Stimulated activated naive CD8-positive, alpha-beta T cell treated with anti-CD3 and anti-CD28 coated beads, Interleukin-15, Interleukin-2, amounts not matched to agents 100 ng/mL and 50 ng/mL, for 24 hours (primary cell): ENCODE data around the gene IL10RA.
"Not testable (repeated sequence)": the region's sequence is repeated elsewhere in the genome, so short reads cannot be mapped to it uniquely, and the experiment has no call there.

Experiments used
- H3K27ac Mint-ChIP-seq: one replicate; pipeline ENCODE4 v1.8.0; 2021; ENCODE audit warnings: mild to moderate bottlenecking, mixed read lengths
- H3K27me3 Mint-ChIP-seq: one replicate; pipeline ENCODE4 v1.8.0; 2021; ENCODE audit warnings: mixed read lengths
- H3K36me3 Mint-ChIP-seq: one replicate; pipeline ENCODE4 v1.8.0; 2021; ENCODE audit warnings: low read depth, mixed read lengths
- H3K4me1 Mint-ChIP-seq: one replicate; pipeline ENCODE4 v1.8.0; 2021; ENCODE audit warnings: low read depth, mixed read lengths
- H3K4me3 Mint-ChIP-seq: one replicate; pipeline ENCODE4 v1.8.0; 2021; ENCODE audit warnings: mild to moderate bottlenecking, mixed read lengths
- H3K9me3 Mint-ChIP-seq: one replicate; pipeline ENCODE4 v1.8.0; 2021; ENCODE audit warnings: mixed read lengths

IL10RA gene

DNA sequence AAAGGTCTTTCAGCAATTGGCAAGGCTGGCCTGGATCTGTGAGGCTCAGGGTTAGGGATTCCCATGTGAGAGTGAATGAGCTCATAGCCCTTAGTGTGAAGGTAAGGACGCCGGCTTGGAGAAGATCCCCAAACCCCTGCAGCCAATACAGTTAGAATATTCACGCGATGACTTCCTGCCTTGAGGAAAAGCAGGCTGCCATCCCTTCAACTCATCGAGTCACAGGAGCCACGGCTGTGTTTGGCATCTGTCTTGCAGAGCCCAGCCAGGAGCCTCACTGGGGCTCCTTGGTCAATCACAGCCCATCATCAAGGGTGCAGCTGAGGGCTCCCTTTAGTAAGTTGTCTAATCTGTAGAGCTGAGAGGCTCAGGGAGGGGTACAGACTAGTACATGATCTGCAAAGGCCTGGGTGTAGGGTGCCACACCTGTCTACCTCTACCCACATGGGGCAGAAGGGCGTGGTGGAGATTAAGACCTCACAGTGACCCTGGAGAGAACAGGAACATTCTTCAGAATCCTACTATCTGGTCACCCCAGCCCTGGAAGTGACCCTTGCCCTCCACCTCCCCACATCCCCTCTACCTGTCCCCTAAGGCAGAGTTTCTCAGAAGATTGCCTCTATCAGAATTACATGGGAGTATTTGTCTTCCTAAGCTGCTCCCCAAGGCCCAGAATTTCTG, 18.5 kb downstream of the IL10RA start:
- peak overlapping the region; percentile 98 for H3K27ac Mint-ChIP-seq
- H3K36me3 Mint-ChIP-seq, result peaks cover 19% of the 10 kb centered on the region
- H3K4me1 Mint-ChIP-seq, result peaks cover 100% of the 10 kb centered on the region
- H3K4me3 Mint-ChIP-seq, result no peak overlapping the region
- H3K27me3 Mint-ChIP-seq, result no peaks in the 10 kb centered on the region
- peaks cover 9% of the 10 kb centered on the region for H3K9me3 Mint-ChIP-seq

DNA sequence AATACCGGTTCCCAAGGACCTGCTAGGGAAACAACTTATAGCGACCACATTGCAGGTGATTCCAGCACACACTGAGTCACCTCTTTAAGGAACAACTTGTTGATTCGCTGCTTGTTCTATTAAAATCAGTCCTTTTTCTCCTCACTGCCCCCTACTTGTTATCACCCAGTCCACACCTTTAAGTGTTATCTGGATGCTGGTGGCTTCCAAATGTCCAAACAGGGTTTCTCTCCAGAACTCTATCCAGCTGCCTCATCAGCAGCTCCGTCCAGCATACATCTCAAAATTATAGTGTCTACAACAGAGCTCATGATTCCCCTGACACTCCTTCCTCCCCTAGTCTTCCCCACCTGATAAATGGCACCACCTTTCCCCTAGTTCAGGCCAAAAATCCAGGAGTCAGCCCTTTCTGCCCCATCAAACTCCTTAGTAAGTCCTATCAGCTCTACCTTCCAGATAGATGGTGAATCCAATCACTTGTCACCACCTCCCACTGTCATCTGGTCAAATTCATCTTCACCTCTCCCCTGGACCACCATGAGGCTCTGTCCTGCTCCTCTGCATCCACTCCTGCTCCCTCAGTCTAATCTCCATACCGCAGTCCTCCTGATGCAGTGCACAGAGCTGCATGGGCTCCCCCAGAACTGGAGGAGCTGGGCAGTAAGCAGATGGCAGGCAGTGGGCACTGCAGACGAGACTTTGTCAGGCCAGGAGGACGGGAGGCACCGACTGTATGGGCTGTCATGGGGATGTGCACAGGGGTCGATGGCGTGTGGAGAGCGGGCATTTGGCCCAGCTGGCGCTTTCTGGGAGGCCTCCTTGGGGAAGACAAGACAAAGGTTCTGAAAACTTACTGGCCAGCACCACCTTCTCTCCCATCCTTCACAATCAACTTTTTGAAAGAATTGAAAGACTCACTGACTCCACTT, 19.3 kb downstream of the IL10RA start:
- H3K9me3 Mint-ChIP-seq, result peaks cover 9% of the 10 kb centered on the region
- peaks cover 11% of the 10 kb centered on the region for H3K36me3 Mint-ChIP-seq
- H3K27me3 Mint-ChIP-seq, result no peaks in the 10 kb centered on the region
- peaks cover 100% of the 10 kb centered on the region for H3K4me1 Mint-ChIP-seq
- H3K27ac Mint-ChIP-seq, result peak overlapping the region; percentile 16
- H3K4me3 Mint-ChIP-seq, result no peak overlapping the region

DNA sequence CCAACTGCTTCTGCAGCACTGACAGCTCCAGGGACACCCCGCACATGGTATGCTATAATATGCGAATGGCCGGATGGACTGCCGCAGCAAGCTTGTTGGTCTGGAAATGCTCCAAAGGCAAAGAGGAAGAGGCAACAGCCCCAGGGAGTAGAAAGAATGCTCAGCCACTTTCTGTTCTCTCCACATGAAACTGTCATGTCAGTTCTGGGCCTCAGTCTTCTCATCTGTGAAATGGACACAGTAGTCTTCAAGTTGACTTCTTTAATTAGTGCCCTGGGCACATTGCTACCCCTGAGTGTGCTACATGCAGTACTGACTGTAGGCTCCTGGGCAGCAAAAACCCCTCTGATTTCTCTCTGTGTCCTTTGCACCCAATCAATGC, 19.9 kb downstream of the IL10RA start:
- peak overlapping the region; percentile 16 for H3K27ac Mint-ChIP-seq
- no peaks in the 10 kb centered on the region for H3K27me3 Mint-ChIP-seq
- H3K4me3 Mint-ChIP-seq, result no peak overlapping the region
- peaks cover 10% of the 10 kb centered on the region for H3K36me3 Mint-ChIP-seq
- peaks cover 100% of the 10 kb centered on the region for H3K4me1 Mint-ChIP-seq
- peaks cover 9% of the 10 kb centered on the region for H3K9me3 Mint-ChIP-seq

DNA sequence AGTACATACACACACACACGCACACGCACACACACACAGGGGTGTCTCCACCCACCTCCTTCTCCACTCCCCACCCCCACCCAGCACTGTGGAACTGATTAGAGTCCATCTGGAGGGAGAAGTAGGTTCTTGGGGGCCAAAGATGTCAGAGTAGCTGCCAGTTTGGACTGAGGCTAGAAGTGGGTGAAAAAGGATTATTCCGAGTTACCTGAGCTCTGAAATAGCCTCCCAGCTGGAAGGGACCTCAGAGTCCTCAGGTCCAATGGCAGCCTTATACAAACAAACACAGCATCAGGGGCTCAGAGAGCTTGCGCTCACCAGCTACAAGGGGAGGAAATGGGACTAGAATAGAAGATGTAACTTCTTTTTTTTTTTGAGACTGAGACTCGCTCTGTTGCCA, 20.8 kb downstream of the IL10RA start:
- peaks cover 5% of the 10 kb centered on the region for H3K36me3 Mint-ChIP-seq

DNA sequence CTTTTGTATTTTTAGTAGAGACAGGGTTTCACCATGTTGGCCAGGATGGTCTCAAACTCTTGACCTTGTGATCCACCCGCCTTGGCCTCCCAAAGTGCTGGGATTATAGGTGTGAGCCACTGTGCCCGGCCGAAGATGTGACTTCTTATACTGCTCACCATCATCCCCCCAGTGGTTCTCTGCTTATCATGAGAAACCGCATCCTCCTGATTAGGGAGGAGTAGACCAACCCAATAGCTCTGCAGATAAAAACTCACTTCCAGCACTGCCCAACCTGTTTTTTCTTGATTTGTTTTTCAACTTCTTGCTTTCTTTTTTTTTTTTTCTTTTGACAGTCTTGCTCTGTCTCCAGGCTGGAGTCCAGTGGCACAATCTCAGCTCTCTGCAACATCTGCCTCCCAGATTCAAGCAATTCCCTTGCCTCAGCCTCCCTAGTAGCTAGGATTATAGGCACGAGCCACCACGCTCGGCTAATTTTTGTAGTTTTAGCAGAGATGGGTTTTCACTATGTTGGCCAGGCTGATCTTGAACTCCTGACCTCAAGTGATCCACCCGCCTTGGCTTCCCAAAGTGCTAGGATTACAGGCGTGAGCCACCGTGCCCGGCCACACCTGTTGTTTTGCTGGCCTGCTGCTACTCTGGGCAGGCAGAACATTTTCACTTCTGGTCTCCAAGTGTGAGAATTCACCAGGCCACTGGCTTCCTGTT, 21.5 kb downstream of the IL10RA start:
- Mint-ChIP-seq H3K4me3 (peak overlapping the region; percentile 46), H3K27ac (peak overlapping the region; percentile 76), H3K4me1 (peaks cover 100% of the 10 kb centered on the region)
- not testable (repeated sequence) for H3K27me3 Mint-ChIP-seq, H3K9me3 Mint-ChIP-seq, H3K36me3 Mint-ChIP-seq

More for the DNA sequence above, 20.8 kb downstream of the IL10RA start:
- Mint-ChIP-seq H3K9me3 (peaks cover 9% of the 10 kb centered on the region), H3K4me3 (no peak overlapping the region), H3K4me1 (peaks cover 100% of the 10 kb centered on the region), H3K27ac (peak overlapping the region; percentile 36), H3K27me3 (no peaks in the 10 kb centered on the region)

DNA sequence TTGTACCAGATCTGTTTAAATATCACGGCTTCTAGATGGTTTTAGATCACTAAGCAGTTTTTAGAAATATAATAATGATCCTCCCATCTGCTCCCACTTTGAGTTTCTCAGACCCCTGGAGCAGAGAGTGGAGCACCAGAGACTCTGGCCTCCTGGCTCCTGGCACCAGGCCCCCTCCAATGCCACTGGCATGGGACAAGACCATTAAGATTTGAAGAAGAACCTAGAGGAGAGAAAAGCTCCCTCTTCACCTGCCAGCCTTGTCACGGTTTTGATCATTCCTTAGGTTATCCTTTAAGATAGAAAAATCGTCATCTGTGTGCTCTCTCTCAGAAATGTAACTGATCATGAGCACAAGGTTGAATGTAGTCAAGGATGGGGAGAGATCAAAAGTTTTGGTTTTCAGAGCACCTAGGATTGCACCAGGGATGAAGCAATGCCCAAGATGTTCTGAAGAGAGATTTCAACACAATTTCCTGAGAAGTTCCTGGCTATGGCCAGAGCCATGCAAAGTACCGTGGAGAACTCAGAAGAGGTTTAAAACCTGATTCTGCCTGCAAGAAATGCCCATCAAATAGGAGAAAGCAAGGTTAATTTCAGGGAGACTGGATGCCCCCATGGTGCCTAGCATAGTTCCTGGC, 22.2 kb downstream of the IL10RA start:
- peaks cover 5% of the 10 kb centered on the region for H3K36me3 Mint-ChIP-seq
- peaks cover 99% of the 10 kb centered on the region for H3K4me1 Mint-ChIP-seq
- peak overlapping the region; percentile 76 for H3K27ac Mint-ChIP-seq
- H3K4me3 Mint-ChIP-seq, result peak overlapping the region; percentile 30
- peaks cover 9% of the 10 kb centered on the region for H3K9me3 Mint-ChIP-seq
- no peaks in the 10 kb centered on the region for H3K27me3 Mint-ChIP-seq

DNA sequence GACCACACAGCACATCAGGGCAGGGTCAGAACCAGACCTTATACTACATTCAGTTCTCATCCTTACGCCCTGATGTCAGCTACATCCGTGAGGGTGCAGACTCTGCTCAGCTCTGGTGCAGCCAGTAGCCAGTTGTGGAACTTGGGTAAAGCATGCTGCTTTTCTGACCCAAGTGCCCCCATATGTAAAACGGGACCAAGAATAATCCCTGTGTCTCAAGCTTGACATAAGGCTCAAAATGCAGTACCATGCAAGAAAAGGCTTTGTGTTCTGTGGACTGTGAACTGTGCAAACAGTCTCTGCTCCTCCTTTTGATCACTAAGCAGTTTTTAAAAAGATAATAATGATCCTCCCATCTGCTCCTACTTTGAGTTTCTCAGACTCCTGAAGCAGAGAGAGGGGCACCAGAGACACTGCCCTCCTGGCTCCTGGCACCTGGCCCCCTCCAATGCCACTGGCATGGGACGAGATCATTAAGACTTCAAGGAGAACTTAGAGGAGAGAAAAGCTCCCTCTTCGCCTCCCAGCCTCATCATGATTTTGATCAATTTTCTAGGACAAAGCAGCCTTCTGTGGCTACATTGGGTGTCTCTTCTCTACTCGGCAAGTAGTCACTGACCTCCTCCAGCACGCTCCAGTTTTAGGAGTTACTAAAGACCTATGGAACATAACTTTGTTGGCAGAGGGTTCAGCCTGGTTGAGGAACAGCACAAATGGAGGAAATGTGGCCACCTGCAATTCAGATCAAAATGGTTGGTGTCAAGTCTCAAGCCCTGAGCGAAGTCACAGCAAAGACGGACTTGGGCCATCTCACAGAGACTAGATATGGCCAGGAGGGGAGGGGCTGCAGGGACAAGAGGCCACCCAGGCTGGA, 23.9 kb downstream of the IL10RA start:
- no peaks in the 10 kb centered on the region for H3K27me3 Mint-ChIP-seq
- H3K9me3 Mint-ChIP-seq, result peaks cover 4% of the 10 kb centered on the region
- H3K27ac Mint-ChIP-seq, result no peak overlapping the region
- no peak overlapping the region for H3K4me3 Mint-ChIP-seq
- H3K4me1 Mint-ChIP-seq, result peaks cover 99% of the 10 kb centered on the region
- no peaks in the 10 kb centered on the region for H3K36me3 Mint-ChIP-seq

DNA sequence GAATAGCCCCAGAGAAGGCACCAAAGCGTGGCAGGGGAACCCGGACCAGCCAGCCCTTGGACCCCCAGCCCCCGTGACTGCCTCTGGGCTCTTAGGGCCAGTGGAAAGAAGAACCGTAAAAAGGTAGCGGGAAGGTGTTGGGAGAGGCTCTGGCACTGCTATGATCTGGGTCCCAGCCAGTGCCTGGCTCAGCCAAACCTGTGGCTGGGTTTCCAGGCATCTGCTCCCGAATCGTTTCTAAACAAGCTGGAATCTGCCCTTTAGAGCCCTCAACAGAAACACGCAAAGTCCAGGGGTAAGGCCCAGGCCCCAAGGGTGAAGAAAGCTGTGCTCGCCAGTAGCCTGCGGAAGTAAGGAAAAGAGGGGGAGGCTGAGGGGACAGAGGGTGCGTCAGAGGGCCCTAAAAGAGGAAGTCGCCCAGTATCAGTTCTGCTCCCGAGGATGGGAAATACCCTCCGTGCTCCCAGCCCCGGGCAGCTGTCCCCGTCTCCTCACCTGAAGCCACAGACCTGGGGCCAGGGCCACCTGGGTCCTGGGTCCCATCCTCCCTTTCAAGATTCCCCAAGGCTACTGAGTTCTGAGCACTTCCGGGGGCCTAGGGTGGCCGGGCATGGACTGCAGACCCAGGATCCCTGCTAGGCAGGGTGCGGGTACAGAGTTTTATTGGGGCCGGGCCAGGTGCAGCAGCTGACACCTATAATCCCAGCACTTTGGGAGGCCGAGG, 24.7 kb downstream of the IL10RA start:
- H3K4me3 Mint-ChIP-seq, result no peak overlapping the region
- peaks cover 99% of the 10 kb centered on the region for H3K4me1 Mint-ChIP-seq
- H3K9me3 Mint-ChIP-seq, result peaks cover 4% of the 10 kb centered on the region
- no peaks in the 10 kb centered on the region for H3K27me3 Mint-ChIP-seq
- peak overlapping the region; percentile 69 for H3K27ac Mint-ChIP-seq
- H3K36me3 Mint-ChIP-seq, result no peaks in the 10 kb centered on the region

DNA sequence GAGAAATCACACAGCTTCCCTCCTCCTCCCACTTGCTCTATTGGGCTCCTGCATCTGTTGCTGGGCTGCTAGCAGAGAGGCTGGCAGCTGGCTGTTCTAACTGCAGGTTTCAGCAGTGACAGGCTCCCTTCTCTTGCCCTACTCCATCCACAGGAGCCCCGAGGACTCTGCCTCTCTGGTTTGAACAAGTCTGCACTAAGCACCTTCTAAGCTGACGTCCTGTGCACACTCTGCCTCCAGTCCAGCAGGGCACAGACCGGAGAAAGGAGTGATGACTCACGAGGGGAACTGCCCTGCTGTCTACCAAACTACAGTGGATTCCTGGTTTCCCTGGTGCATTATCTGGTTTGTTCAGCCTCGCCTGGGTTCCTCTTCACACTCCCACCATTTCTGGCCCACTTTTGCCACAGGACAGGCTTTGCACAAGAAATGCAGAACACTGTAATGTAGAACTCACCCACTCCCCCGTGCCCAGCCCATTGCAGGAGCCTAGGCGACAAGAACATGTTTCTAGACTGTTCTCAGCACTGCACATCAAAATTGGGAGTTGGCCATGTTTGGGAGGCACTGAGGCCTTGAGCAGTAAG, 26.0 kb downstream of the IL10RA start:
- Mint-ChIP-seq H3K4me3 (no peak overlapping the region), H3K27me3 (no peaks in the 10 kb centered on the region), H3K4me1 (peaks cover 99% of the 10 kb centered on the region), H3K36me3 (peaks cover 6% of the 10 kb centered on the region), H3K27ac (peak overlapping the region; percentile 2), H3K9me3 (peaks cover 8% of the 10 kb centered on the region)

DNA sequence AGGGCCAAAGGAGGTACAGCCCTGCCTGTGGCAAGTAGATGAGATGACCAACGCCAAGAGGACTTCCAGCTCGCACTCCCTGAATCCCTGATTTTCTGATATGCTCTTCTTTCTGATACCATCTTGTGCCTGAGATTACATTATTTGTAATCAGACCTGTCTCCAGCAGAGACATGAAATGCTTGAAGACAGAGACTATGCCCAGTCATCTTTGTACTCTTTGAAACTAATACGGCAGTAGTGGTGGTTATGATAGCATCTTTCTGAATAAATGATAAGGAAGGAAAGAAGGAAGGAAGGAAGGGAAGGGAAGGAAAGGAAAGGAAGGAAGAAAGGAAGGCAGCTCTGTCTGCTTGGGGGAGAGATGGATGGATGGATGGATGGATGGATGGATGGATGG, 27.8 kb downstream of the IL10RA start:
- no peak overlapping the region for H3K4me3 Mint-ChIP-seq
- H3K36me3 Mint-ChIP-seq, result peaks cover 15% of the 10 kb centered on the region
- H3K27me3 Mint-ChIP-seq, result no peaks in the 10 kb centered on the region
- H3K4me1 Mint-ChIP-seq, result peaks cover 80% of the 10 kb centered on the region
- H3K9me3 Mint-ChIP-seq, result peaks cover 21% of the 10 kb centered on the region
- peak overlapping the region; percentile 53 for H3K27ac Mint-ChIP-seq

DNA sequence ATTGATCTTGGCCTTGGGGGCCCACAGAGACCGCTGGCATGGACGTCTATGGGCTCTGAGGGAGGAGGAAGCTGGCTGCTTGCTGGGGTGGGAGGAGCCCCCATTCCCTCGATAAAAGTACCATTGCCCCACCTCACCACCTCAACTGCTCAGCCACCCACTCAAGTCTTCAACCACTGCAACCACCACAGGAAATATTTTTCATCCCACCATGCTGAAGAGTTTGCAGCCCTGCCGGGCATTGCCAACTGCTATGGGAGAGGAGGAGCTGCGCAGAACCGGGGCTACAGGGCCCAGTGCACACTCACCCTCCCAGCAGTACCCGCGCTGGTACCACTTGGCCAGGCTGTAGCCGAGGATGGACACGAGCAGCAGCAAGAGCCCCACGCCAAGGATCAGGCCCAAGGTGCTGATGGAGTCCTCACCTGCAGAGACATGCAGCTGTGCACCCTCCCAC, 29.2 kb downstream of the IL10RA start:
- H3K9me3 Mint-ChIP-seq, result peaks cover 31% of the 10 kb centered on the region
- H3K4me3 Mint-ChIP-seq, result peak overlapping the region; percentile 30
- peaks cover 66% of the 10 kb centered on the region for H3K4me1 Mint-ChIP-seq
- H3K27ac Mint-ChIP-seq, result peak overlapping the region; percentile 66
- H3K27me3 Mint-ChIP-seq, result no peaks in the 10 kb centered on the region
- H3K36me3 Mint-ChIP-seq, result peaks cover 15% of the 10 kb centered on the region

DNA sequence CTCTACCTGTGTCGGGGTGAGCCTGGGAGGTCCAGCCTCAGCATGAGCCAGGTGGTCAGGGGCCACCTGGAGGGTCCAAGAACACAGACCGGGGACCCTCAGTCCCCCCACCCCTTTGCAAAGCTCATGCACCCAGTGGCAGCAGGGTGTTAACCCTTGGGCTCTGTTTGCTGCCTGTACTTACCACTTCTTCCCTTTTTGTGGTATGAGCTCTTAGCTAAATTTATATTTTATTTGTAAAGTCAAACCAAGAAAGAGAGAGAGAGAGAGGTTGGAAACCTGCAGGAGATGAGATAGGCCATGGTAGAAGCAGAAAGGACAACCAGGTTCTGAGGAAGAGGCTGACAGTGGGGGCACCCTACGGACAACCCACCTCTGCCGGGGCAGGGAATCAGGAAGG, 29.9 kb downstream of the IL10RA start:
- peaks cover 59% of the 10 kb centered on the region for H3K4me1 Mint-ChIP-seq
- no peaks in the 10 kb centered on the region for H3K27me3 Mint-ChIP-seq
- H3K36me3 Mint-ChIP-seq, result peaks cover 15% of the 10 kb centered on the region
- H3K4me3 Mint-ChIP-seq, result no peak overlapping the region
- peaks cover 35% of the 10 kb centered on the region for H3K9me3 Mint-ChIP-seq
- peak overlapping the region; percentile 66 for H3K27ac Mint-ChIP-seq

DNA sequence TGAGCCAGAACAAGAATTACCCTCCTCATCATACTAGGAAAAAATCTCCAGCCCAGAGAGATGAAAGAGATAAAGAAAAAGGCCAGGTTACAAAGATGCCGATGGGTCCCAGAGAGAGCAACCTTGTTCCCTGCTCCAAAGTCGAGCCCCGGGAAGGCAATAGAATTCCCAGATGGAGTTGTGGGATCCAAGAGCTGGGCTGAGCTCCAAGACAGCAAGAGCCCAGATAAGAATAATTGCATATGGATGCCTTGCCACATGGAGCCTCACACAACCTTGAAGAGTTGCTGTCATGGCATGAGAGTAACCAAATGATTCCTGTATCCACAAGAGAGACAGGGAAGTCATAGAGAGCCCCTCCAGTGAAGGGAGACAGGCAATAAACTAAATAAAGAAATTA, 30.9 kb downstream of the IL10RA start:
- Mint-ChIP-seq H3K4me3 (no peak overlapping the region), H3K27me3 (no peaks in the 10 kb centered on the region), H3K9me3 (peaks cover 38% of the 10 kb centered on the region), H3K4me1 (peaks cover 49% of the 10 kb centered on the region), H3K27ac (no peak overlapping the region), H3K36me3 (peaks cover 15% of the 10 kb centered on the region)
